Endodermal cell (in vitro differentiated cells): ENCODE results near the gene HLA-DMB. TPM values are rescaled to one million over a fixed set of nuclear protein-coding genes. Genes with fewer than 3 reads are reported as not detected.
"Not testable (repeated sequence)": the region's sequence is repeated elsewhere in the genome, so short reads cannot be mapped to it uniquely, and the experiment has no call there.

Source experiments
- DNase-seq: peaks from one replicate; pipeline ENCODE4 v3.0.0-alpha.2; 2017
- H3K27ac ChIP-seq: 2 replicates; pipeline ENCODE4 v1.5.1; 2013; ENCODE audit warnings: mild to moderate bottlenecking, low read depth, low read length, moderate library complexity
- H3K27me3 ChIP-seq: 2 replicates; pipeline ENCODE4 v1.6.1; 2013; ENCODE audit warnings: mild to moderate bottlenecking, low read length, moderate library complexity; ENCODE audit not compliant: insufficient read depth, control insufficient read depth, poor library complexity, severe bottlenecking
- H3K36me3 ChIP-seq: 2 replicates; pipeline ENCODE4 v1.7.0; 2013; ENCODE audit warnings: mild to moderate bottlenecking, low read length, moderate library complexity; ENCODE audit not compliant: control insufficient read depth, insufficient read depth
- H3K4me1 ChIP-seq: one replicate; pipeline ENCODE4 v1.7.0; 2013; ENCODE audit warnings: low read length; ENCODE audit not compliant: control insufficient read depth, insufficient read depth
- H3K4me3 ChIP-seq: 2 replicates; pipeline ENCODE4 v1.5.1; 2013; ENCODE audit warnings: mild to moderate bottlenecking, low read length, moderate library complexity
- H3K9ac ChIP-seq: 2 replicates; pipeline ENCODE4 v1.6.1; 2013; ENCODE audit warnings: mild to moderate bottlenecking, low read length, moderate library complexity; ENCODE audit not compliant: poor library complexity, severe bottlenecking; ENCODE audit errors: extremely low read depth
- H3K9me3 ChIP-seq: 2 replicates; pipeline ENCODE4 v1.6.1; 2013; ENCODE audit warnings: mild to moderate bottlenecking, low read length, moderate library complexity; ENCODE audit not compliant: control insufficient read depth
- H3K27ac Mint-ChIP-seq: 2 replicates; pipeline ENCODE4 v1.8.0; 2020; ENCODE audit warnings: mixed read lengths
- H3K27me3 Mint-ChIP-seq: 2 replicates; pipeline ENCODE4 v1.8.0; 2021; ENCODE audit warnings: mild to moderate bottlenecking, mixed read lengths; ENCODE audit not compliant: insufficient read depth
- H3K36me3 Mint-ChIP-seq: 2 replicates; pipeline ENCODE4 v1.8.0; 2020; ENCODE audit warnings: low read depth, mixed read lengths
- H3K4me1 Mint-ChIP-seq: 2 replicates; pipeline ENCODE4 v1.8.0; 2020; ENCODE audit warnings: mixed read lengths
- H3K4me3 Mint-ChIP-seq: 2 replicates; pipeline ENCODE4 v1.8.0; 2020; ENCODE audit warnings: mild to moderate bottlenecking, moderate library complexity, mixed read lengths
- H3K9me3 Mint-ChIP-seq: 2 replicates; pipeline ENCODE4 v1.8.0; 2020; ENCODE audit warnings: mild to moderate bottlenecking, mixed read lengths
- CTCF ChIP-seq: fragments of 200-600 bp; sonication (generic); conservative IDR thresholded peaks from 2 replicates; pipeline ENCODE4 v1.5.0; 2021; ENCODE audit warnings: antibody characterized with exemption, mild to moderate bottlenecking
- WGBS, 2 experiments: methylation state at CpG; one replicate each; pipeline versions ENCODE4 v1.1.5 to v1.1.7; 2013; ENCODE audit warnings: missing lambda C conversion rate in 2 of 2, mixed read lengths in 1 of 2; ENCODE audit not compliant: insufficient coverage in 1 of 2, insufficient read length in 1 of 2; 5-methylcytosine and 5-hydroxymethylcytosine counted together
- total RNA-seq, 2 donors: library from RNA; stranded (reverse); fragmentation: NEBNext Ultra II Directional in 1 of 2; extraction: Animal tissue kit (Norgen Biotek cat#: 25700) in 1 of 2; gene quantifications; 2 replicates in 1 of 2; 3 replicates in 1 of 2; pipeline ENCODE4 v1.2.1, GENCODE V29; 2021

Gene HLA-DMB
- total RNA-seq, 2 donors from 2014 or later = 0.24 to 1.8 TPM

- H3K9me3 ChIP-seq = no peaks in the 10 kb centered on the region
- H3K27ac Mint-ChIP-seq = no peak overlapping the region
- H3K27ac ChIP-seq = no peak overlapping the region
- H3K9ac ChIP-seq = no peak overlapping the region
- H3K27me3 ChIP-seq = no peaks in the 10 kb centered on the region
- H3K4me3 ChIP-seq = no peak overlapping the region
- DNase-seq = no peak
- no peaks in the 10 kb centered on the region for H3K27me3 Mint-ChIP-seq
- H3K36me3 Mint-ChIP-seq = no peaks in the 10 kb centered on the region
- no peaks in the 10 kb centered on the region for H3K36me3 ChIP-seq
- no peak for TF ChIP-seq CTCF
- H3K4me3 Mint-ChIP-seq = no peak overlapping the region
- H3K4me1 ChIP-seq = no peaks in the 10 kb centered on the region
- no peaks in the 10 kb centered on the region for H3K9me3 Mint-ChIP-seq
- no peaks in the 10 kb centered on the region for H3K4me1 Mint-ChIP-seq
These were observed 5.1 kb upstream of the HLA-DMB start for GRCh38 chr6:32945953-32946352.

GRCh38 chr6:32945108-32945760, 4.4 kb upstream of the HLA-DMB start:
- no peak for TF ChIP-seq CTCF
- no peak overlapping the region for H3K4me3 Mint-ChIP-seq
- Histone ChIP-seq H3K9me3 (no peaks in the 10 kb centered on the region), H3K36me3 (no peaks in the 10 kb centered on the region), H3K4me1 (no peaks in the 10 kb centered on the region), H3K4me3 (no peak overlapping the region), H3K9ac (no peak overlapping the region), H3K27me3 (no peaks in the 10 kb centered on the region), H3K27ac (no peak overlapping the region)
- H3K4me1 Mint-ChIP-seq = no peaks in the 10 kb centered on the region
- H3K36me3 Mint-ChIP-seq = no peaks in the 10 kb centered on the region
- no peaks in the 10 kb centered on the region for H3K9me3 Mint-ChIP-seq
- no peak for DNase-seq
- no peak overlapping the region for H3K27ac Mint-ChIP-seq
- WGBS, 2 experiments = 85 to 87% methylated on average over 9 of the region's 9 CpGs
- H3K27me3 Mint-ChIP-seq = no peaks in the 10 kb centered on the region

- H3K27me3 Mint-ChIP-seq = no peaks in the 10 kb centered on the region
- Histone ChIP-seq H3K36me3 (no peaks in the 10 kb centered on the region), H3K9ac (no peak overlapping the region), H3K27ac (no peak overlapping the region), H3K4me1 (no peaks in the 10 kb centered on the region), H3K27me3 (no peaks in the 10 kb centered on the region), H3K9me3 (no peaks in the 10 kb centered on the region), H3K4me3 (no peak overlapping the region)
- H3K4me1 Mint-ChIP-seq = no peaks in the 10 kb centered on the region
- DNase-seq = no peak
- no peaks in the 10 kb centered on the region for H3K36me3 Mint-ChIP-seq
- no peak overlapping the region for H3K27ac Mint-ChIP-seq
- 92 to 100% methylated on average over 1 to 4 of the region's 4 CpGs for WGBS, 2 experiments
- no peak for TF ChIP-seq CTCF
- no peak overlapping the region for H3K4me3 Mint-ChIP-seq
- no peaks in the 10 kb centered on the region for H3K9me3 Mint-ChIP-seq
These were observed 3.2 kb upstream of the HLA-DMB start for GRCh38 chr6:32943864-32944649.

DNA sequence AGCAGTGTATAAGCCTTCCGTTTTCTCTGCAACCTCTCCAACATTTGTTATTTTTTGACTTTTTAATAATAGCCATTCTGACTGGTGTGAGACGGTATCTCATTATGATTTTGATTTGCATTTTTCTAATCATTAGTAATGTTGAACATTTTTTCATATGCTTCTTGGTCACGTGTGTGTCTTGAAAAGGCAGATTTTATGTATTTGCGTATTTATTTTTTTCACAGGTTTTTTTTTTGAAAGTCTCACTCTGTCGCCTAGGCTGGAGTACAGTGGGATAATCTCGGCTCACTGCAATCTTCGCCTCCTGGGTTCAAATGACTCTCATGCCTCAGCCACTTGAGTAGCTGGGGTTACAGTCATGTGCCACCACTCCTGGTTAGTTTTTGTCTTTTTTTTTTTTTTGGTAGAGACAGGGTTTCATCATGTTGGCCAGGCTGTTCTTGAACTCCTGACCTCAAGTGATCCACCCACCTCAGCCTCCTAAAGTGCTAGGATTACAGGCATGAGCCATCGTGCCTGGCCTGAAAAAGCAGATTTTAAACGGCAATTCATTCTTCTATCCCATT, 1.8 kb upstream of the HLA-DMB start:
- WGBS, 2 experiments = 90 to 92% methylated on average over 9 of the region's 9 CpGs
- DNase-seq, H3K36me3 ChIP-seq, H3K9ac ChIP-seq, H3K27me3 Mint-ChIP-seq, H3K9me3 Mint-ChIP-seq, H3K4me3 ChIP-seq, H3K4me1 ChIP-seq, H3K4me3 Mint-ChIP-seq, H3K27ac ChIP-seq, H3K36me3 Mint-ChIP-seq, H3K27ac Mint-ChIP-seq, H3K9me3 ChIP-seq, H3K4me1 Mint-ChIP-seq: not testable (repeated sequence)
- H3K27me3 ChIP-seq = peaks cover 12% of the 10 kb centered on the region
